Activated B cell treated with CpG ODN at 0.5 μM for 24 hours (primary cell): ENCODE results near the gene CNTD1. TPM values are rescaled to one million over a fixed set of nuclear protein-coding genes. Genes with fewer than 3 reads are reported as not detected.

Experiments
- ATAC-seq: fragments of 200-7000 bp; cut with Tn5 transposase; one replicate; pipeline ENCODE4 v1.10.0; 2021; ENCODE audit warnings: low read depth, mild to moderate bottlenecking, moderate library complexity
- CTCF ChIA-PET: fragments of 350-600 bp; sonication (Branson Sonifier 250); formaldehyde crosslinking; loops from one replicate; lab custom pipeline; 2021; ENCODE audit warnings: antibody characterized with exemption; lab: Charles Lee
- POLR2A ChIA-PET: fragments of 350-600 bp; sonication (Branson Sonifier 250); formaldehyde crosslinking; loops from one replicate; lab custom pipeline; 2021; ENCODE audit warnings: antibody characterized with exemption; lab: Charles Lee
- DNase-seq: peaks from one replicate; pipeline ENCODE4 v3.0.0; 2022
- H3K27ac Mint-ChIP-seq: one replicate; pipeline ENCODE4 v1.8.0; 2020; ENCODE audit warnings: mixed read lengths
- H3K27me3 Mint-ChIP-seq: one replicate; pipeline ENCODE4 v1.8.0; 2021; ENCODE audit warnings: mixed read lengths
- H3K36me3 Mint-ChIP-seq: one replicate; pipeline ENCODE4 v1.8.0; 2021; ENCODE audit warnings: low read depth, mixed read lengths
- H3K4me1 Mint-ChIP-seq: one replicate; pipeline ENCODE4 v1.8.0; 2021; ENCODE audit warnings: mixed read lengths
- H3K4me3 Mint-ChIP-seq: one replicate; pipeline ENCODE4 v1.8.0; 2020; ENCODE audit warnings: mild to moderate bottlenecking, mixed read lengths
- H3K9me3 Mint-ChIP-seq: one replicate; pipeline ENCODE4 v1.8.0; 2020; ENCODE audit warnings: mixed read lengths
- intact Hi-C: fragments of 100-400 bp; cut with micrococcal nuclease; formaldehyde crosslinking; loops from one replicate; pipeline ENCODE4 v1.15.1; 2024
- total RNA-seq: library from RNA; stranded (reverse); gene quantifications from 2 replicates; pipeline ENCODE4 v1.2.3, GENCODE V29; 2022
- TF ChIP-seq, protein P1 (sequence below): fragments of 200-600 bp; IDR thresholded peaks from one replicate; pipeline ENCODE4 v1.8.0; 2022; ENCODE audit warnings: antibody characterized with exemption, mild to moderate bottlenecking

Gene CNTD1
- total RNA-seq, 1 donor from 2014 or later, result not detected

GRCh38 chr17:42784811-42785592 lies 13.7 kb upstream of the CNTD1 start:
- peak overlapping the region; percentile 11 for H3K4me3 Mint-ChIP-seq
- ATAC-seq, result no peak
- POLR2A ChIA-PET, result interaction anchor here (1.0 to 1.5 kb wide), 3 partner anchors 11 to 177 kb away, joined by 3 to 7 read pairs (median 4); partner anchors contain the start of gene VPS25

GRCh38 chr17:42787266-42787665 lies 11.4 kb upstream of the CNTD1 start:
- ChIA-PET POLR2A (no interaction called here), CTCF (no interaction called here)
- no peak overlapping the region for H3K4me3 Mint-ChIP-seq
- no peaks in the 10 kb centered on the region for H3K9me3 Mint-ChIP-seq
- no peak overlapping the region for H3K27ac Mint-ChIP-seq
- ATAC-seq, result no peak
- intact Hi-C loops, result no loop called here
- TF ChIP-seq, protein P1, sequence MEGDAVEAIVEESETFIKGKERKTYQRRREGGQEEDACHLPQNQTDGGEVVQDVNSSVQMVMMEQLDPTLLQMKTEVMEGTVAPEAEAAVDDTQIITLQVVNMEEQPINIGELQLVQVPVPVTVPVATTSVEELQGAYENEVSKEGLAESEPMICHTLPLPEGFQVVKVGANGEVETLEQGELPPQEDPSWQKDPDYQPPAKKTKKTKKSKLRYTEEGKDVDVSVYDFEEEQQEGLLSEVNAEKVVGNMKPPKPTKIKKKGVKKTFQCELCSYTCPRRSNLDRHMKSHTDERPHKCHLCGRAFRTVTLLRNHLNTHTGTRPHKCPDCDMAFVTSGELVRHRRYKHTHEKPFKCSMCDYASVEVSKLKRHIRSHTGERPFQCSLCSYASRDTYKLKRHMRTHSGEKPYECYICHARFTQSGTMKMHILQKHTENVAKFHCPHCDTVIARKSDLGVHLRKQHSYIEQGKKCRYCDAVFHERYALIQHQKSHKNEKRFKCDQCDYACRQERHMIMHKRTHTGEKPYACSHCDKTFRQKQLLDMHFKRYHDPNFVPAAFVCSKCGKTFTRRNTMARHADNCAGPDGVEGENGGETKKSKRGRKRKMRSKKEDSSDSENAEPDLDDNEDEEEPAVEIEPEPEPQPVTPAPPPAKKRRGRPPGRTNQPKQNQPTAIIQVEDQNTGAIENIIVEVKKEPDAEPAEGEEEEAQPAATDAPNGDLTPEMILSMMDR, result no peak
- H3K4me1 Mint-ChIP-seq, result peaks cover 10% of the 10 kb centered on the region
- no peak for DNase-seq
- H3K36me3 Mint-ChIP-seq, result no peaks in the 10 kb centered on the region
- H3K27me3 Mint-ChIP-seq, result peaks cover 63% of the 10 kb centered on the region

More at GRCh38 chr17:42784811-42785592, 13.7 kb upstream of the CNTD1 start:
- CTCF ChIA-PET, result no interaction called here
- Mint-ChIP-seq H3K27ac (no peak overlapping the region), H3K27me3 (peaks cover 67% of the 10 kb centered on the region), H3K4me1 (peaks cover 18% of the 10 kb centered on the region), H3K9me3 (no peaks in the 10 kb centered on the region), H3K36me3 (no peaks in the 10 kb centered on the region)
- no peak for DNase-seq
- TF ChIP-seq, protein P1, result no peak
- intact Hi-C loops, result no loop called here

DNA sequence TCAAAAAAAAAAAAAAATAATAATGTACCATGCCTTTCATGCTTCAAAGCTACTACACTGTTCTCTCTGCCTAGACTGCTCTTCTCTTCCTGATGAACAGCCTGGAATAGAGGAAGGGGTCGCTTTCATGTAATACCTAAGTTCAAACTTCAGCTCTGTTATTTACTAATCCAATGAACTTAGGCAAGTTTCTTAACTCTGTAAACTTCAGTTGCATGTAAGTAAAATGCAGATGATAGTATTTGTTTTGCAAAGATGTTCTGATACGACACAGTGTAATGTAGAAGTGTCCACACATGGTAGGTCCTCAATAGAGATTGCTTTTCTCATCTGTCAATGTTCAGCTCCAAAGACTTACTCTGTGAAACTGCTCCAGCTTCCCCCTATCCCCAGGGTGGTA lies 6.7 kb upstream of the CNTD1 start:
- DNase-seq (no peak), ATAC-seq (no peak)
- TF ChIP-seq, protein P1, result no peak
- POLR2A ChIA-PET, result interaction anchor here (0.9 kb wide), 1 partner anchor 19 kb away, joined by 4 read pairs; the partner anchor contains the start of gene VPS25
- no peak overlapping the region for H3K4me3 Mint-ChIP-seq
- H3K4me1 Mint-ChIP-seq, result peaks cover 10% of the 10 kb centered on the region
- H3K27me3 Mint-ChIP-seq, result peaks cover 27% of the 10 kb centered on the region
- H3K36me3 Mint-ChIP-seq, result peaks cover 7% of the 10 kb centered on the region
- no peak overlapping the region for H3K27ac Mint-ChIP-seq
- intact Hi-C loops, result no loop called here
- CTCF ChIA-PET, result no interaction called here
- H3K9me3 Mint-ChIP-seq, result no peaks in the 10 kb centered on the region

- no peak overlapping the region for H3K4me3 Mint-ChIP-seq
- DNase-seq (no peak), ATAC-seq (no peak)
- H3K27me3 Mint-ChIP-seq, result peaks cover 21% of the 10 kb centered on the region
- H3K36me3 Mint-ChIP-seq, result peaks cover 7% of the 10 kb centered on the region
- no peaks in the 10 kb centered on the region for H3K9me3 Mint-ChIP-seq
- intact Hi-C loops, result no loop called here
- CTCF ChIA-PET, result no interaction called here
- POLR2A ChIA-PET, result no interaction called here
- H3K4me1 Mint-ChIP-seq, result peaks cover 15% of the 10 kb centered on the region
- H3K27ac Mint-ChIP-seq, result no peak overlapping the region
- TF ChIP-seq, protein P1, result no peak
These were observed 6.1 kb upstream of the CNTD1 start for GRCh38 chr17:42792545-42792944.

DNA sequence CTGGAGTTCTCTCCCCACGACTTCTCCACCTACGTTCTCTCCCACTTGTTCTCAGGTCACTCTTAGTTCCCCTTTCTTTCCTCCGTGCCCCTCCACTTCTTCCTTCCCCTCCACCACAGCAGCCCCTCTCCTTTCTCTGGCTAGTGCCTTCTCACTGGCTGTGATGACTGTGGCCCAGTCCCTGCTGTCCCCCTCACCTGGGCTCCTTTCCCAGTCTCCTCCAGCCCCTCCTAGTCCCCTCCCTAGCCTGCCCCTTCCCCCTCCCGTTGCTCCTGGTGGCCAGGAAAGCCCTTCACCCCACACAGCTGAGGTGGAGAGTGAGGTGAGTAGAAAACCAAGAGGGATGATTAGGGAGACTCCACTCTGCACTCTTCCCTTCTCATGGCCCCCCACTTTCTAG lies 3.6 kb upstream of the CNTD1 start:
- no peaks in the 10 kb centered on the region for H3K9me3 Mint-ChIP-seq
- H3K4me1 Mint-ChIP-seq, result peaks cover 28% of the 10 kb centered on the region
- peaks cover 11% of the 10 kb centered on the region for H3K36me3 Mint-ChIP-seq
- no peak overlapping the region for H3K4me3 Mint-ChIP-seq
- no peak overlapping the region for H3K27ac Mint-ChIP-seq
- TF ChIP-seq, protein P1, result no peak
- intact Hi-C loops, result no loop called here
- no peak for DNase-seq
- ATAC-seq, result no peak
- CTCF ChIA-PET, result no interaction called here
- H3K27me3 Mint-ChIP-seq, result peaks cover 3% of the 10 kb centered on the region
- POLR2A ChIA-PET, result no interaction called here
